HepG2 (cell line): ENCODE data around the gene IFI35. TPM values are rescaled to one million over a fixed set of nuclear protein-coding genes. Genes with fewer than 3 reads are reported as not detected.

ENCODE experiments used
- ARID5B ChIP-seq: IDR thresholded peaks from 2 replicates; pipeline ENCODE4 v1.4.0; 2020; ENCODE audit warnings: mild to moderate bottlenecking, missing genetic modification reagents
- ATM ChIP-seq: fragments of 450-650 bp; IDR thresholded peaks from 2 replicates; pipeline ENCODE4 v1.7.1; 2017; ENCODE audit warnings: mild to moderate bottlenecking, borderline replicate concordance
- CENPX ChIP-seq: sonication (generic); formaldehyde crosslinking; IDR thresholded peaks from 2 replicates; pipeline ENCODE4 v1.9.0; 2021; ENCODE audit warnings: mild to moderate bottlenecking, missing genetic modification reagents, moderate library complexity
- GTF3A ChIP-seq: sonication (generic); formaldehyde crosslinking; conservative IDR thresholded peaks from 2 replicates; pipeline ENCODE4 v1.4.0; 2020; ENCODE audit warnings: mild to moderate bottlenecking, missing genetic modification reagents
- KAT8 ChIP-seq: IDR thresholded peaks from 2 replicates; pipeline ENCODE4 v1.6.1; 2016; ENCODE audit warnings: missing genetic modification reagents, missing compliant biosample characterization
- MIXL1 ChIP-seq: IDR thresholded peaks from 2 replicates; pipeline ENCODE4 v1.6.1; 2016
- NFKB2 ChIP-seq: sonication (generic); formaldehyde crosslinking; IDR thresholded peaks from 2 replicates; pipeline ENCODE4 v1.4.0; 2020; ENCODE audit warnings: missing genetic modification reagents, borderline replicate concordance
- NRL ChIP-seq: sonication (generic); formaldehyde crosslinking; IDR thresholded peaks from 2 replicates; pipeline ENCODE4 v1.5.0; 2020; ENCODE audit warnings: missing genetic modification reagents, mild to moderate bottlenecking, moderate library complexity, borderline replicate concordance
- RARG ChIP-seq: sonication (generic); formaldehyde crosslinking; IDR thresholded peaks from 2 replicates; pipeline ENCODE4 v1.4.0; 2020; ENCODE audit warnings: low read depth, mild to moderate bottlenecking, missing genetic modification reagents
- RCOR2 ChIP-seq: IDR thresholded peaks from 2 replicates; pipeline ENCODE4 v1.6.1; 2016; ENCODE audit warnings: missing biosample characterization, missing genetic modification reagents
- RFXANK ChIP-seq: IDR thresholded peaks from 2 replicates; pipeline ENCODE4 v1.6.1; 2016
- SSRP1 ChIP-seq: IDR thresholded peaks from 2 replicates; pipeline ENCODE4 v1.6.1; 2016; ENCODE audit warnings: control low read depth
- TARDBP ChIP-seq: sonication (generic); formaldehyde crosslinking; IDR thresholded peaks from 2 replicates; pipeline ENCODE4 v1.8.0; 2022; ENCODE audit warnings: mild to moderate bottlenecking, missing genetic modification reagents
- TBL1XR1 ChIP-seq: fragments of 150-350 bp; IDR thresholded peaks from 2 replicates; pipeline ENCODE4 v1.6.1; 2014; ENCODE audit warnings: borderline replicate concordance, low read length; ENCODE audit not compliant: partially characterized antibody
- TRIM24 ChIP-seq: sonication (generic); formaldehyde crosslinking; IDR thresholded peaks from 2 replicates; pipeline ENCODE4 v1.8.0; 2022; ENCODE audit warnings: mild to moderate bottlenecking, missing genetic modification reagents
- ZBTB2 ChIP-seq: sonication (generic); formaldehyde crosslinking; IDR thresholded peaks from 2 replicates; pipeline ENCODE4 v1.8.0; 2022; ENCODE audit warnings: low read depth, missing genetic modification reagents
- ZFP62 ChIP-seq: sonication (generic); formaldehyde crosslinking; IDR thresholded peaks from 2 replicates; pipeline ENCODE4 v1.4.0; 2020; ENCODE audit warnings: missing genetic modification reagents
- ZNF564 ChIP-seq: sonication (generic); formaldehyde crosslinking; IDR thresholded peaks from 2 replicates; pipeline ENCODE4 v1.8.1; 2023; ENCODE audit warnings: mild to moderate bottlenecking, missing genetic modification reagents
- ZNF766 ChIP-seq: sonication (generic); formaldehyde crosslinking; IDR thresholded peaks from 2 replicates; pipeline ENCODE4 v1.5.0; 2020; ENCODE audit warnings: missing genetic modification reagents, borderline replicate concordance
- ZSCAN21 ChIP-seq: sonication (generic); formaldehyde crosslinking; IDR thresholded peaks from 2 replicates; pipeline ENCODE4 v1.8.0; 2022; ENCODE audit warnings: mild to moderate bottlenecking, missing genetic modification reagents, moderate library complexity, borderline replicate concordance
- ZSCAN22 ChIP-seq: sonication (generic); formaldehyde crosslinking; IDR thresholded peaks from 2 replicates; pipeline ENCODE4 v1.4.0; 2020; ENCODE audit warnings: mild to moderate bottlenecking, missing genetic modification reagents
- polyA plus RNA-seq, 8 experiments: library from polyadenylated mRNA; depleted of rRNA in 3 of 8; stranded (reverse) in 7 of 8; unstranded in 1 of 8; fragments of >200 nt; fragmentation: Illumina TruSeq in 4 of 8; extraction: Trizol in 4 of 8; gene quantifications; 2 replicates each; pipeline versions ENCODE4 v1.2.1 to v1.2.3, GENCODE V29; 2011 to 2016; ENCODE audit warnings: low read depth in 4 of 8, missing spikeins in 1 of 8, mixed read lengths in 1 of 8; ENCODE audit not compliant: insufficient read depth in 1 of 8
- total RNA-seq, 5 experiments: library from RNA; depleted of rRNA; stranded (reverse); fragments of >200 nt; fragmentation: Illumina TruSeq; extraction: Trizol; gene quantifications; 2 replicates each; pipeline ENCODE4 v1.2.3, GENCODE V29; 2016; ENCODE audit warnings: low read depth in 1 of 5
- TF ChIP-seq, protein P1 (sequence below): fragments of 450-650 bp; IDR thresholded peaks from 2 replicates; pipeline ENCODE4 v1.6.1; 2016
- TF ChIP-seq, protein P2 (sequence below): sonication (generic); formaldehyde crosslinking; IDR thresholded peaks from 2 replicates; pipeline ENCODE4 v1.5.1; 2020; ENCODE audit warnings: mild to moderate bottlenecking, missing genetic modification reagents, moderate library complexity

The IFI35 gene
- total and polyA plus RNA-seq, 2 of the 13 experiments (the other 11 are each of a cell fraction or from before 2014, with no cell fraction given) = 28.9 to 38.1 TPM

DNA sequence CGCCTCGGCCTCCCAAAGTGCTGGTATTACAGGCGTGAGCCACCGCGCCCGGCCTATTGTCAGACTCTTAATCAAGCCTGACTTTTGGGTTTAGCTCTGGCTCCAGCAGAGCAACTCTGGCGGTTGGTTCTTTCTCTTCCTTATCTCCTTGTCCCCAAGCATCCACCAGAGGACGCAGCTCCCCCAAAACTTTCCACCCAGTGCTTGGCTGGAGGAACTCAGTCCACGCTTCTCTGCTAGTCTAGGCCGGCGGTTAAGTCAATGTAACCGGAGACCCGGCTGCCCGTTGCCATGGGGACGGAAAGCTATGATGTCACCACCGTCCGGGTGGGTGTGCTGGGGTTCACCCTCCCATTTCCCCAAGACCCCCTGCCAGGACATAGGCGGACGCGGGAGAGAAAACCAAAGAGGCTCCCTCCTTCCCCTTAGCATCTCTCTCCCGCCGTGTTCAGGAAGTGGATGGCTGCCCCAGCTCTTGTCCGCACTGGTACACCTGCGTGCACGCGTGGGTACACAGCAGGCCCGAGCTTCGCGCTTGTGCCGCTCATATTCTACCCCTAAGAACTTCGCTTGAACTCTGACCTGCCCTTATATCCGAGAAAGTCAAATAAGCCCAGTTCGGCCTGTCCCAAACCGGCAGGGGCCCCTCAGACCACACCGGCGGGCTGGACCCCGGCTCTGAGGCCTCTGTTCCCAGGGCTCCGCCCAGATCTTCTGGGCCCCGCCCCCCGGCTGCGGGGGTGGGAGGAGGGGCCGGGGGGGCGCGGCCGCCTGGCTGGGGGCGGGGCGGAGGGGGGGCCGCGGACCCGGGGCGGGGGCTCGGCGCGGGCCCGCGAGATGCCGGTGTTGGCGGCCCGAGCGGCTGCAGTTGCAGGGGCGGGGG is 18.1 kb downstream of the IFI35 start, which contains the start of gene RND2 (continued):
- peak; percentile 100 for TF ChIP-seq ZSCAN21 (CRISPR knock-in tag)
- peak; percentile 84; the same call in 1 of the 2 replicates for TF ChIP-seq NRL
- TF ChIP-seq GTF3A (CRISPR knock-in tag) = no peak
- TF ChIP-seq MIXL1 (CRISPR knock-in tag) = peak; percentile 54; the same call in 1 of the 2 replicates
- peak; percentile 54; the same call in 1 of the 2 replicates for TF ChIP-seq ARID5B (CRISPR knock-in tag)
- peak; percentile 65; the same call in 1 of the 2 replicates for TF ChIP-seq NFKB2
- TF ChIP-seq RCOR2 (CRISPR knock-in tag) = no peak
- no peak for TF ChIP-seq ZBTB2 (CRISPR knock-in tag)
- no peak for TF ChIP-seq TRIM24 (CRISPR knock-in tag)
- no peak for TF ChIP-seq RFXANK (CRISPR knock-in tag)
- no peak; the same call in 1 of the 2 replicates for TF ChIP-seq ZNF766 (CRISPR knock-in tag)
- no peak for TF ChIP-seq ZNF564 (CRISPR knock-in tag)
- TF ChIP-seq, protein P1, sequence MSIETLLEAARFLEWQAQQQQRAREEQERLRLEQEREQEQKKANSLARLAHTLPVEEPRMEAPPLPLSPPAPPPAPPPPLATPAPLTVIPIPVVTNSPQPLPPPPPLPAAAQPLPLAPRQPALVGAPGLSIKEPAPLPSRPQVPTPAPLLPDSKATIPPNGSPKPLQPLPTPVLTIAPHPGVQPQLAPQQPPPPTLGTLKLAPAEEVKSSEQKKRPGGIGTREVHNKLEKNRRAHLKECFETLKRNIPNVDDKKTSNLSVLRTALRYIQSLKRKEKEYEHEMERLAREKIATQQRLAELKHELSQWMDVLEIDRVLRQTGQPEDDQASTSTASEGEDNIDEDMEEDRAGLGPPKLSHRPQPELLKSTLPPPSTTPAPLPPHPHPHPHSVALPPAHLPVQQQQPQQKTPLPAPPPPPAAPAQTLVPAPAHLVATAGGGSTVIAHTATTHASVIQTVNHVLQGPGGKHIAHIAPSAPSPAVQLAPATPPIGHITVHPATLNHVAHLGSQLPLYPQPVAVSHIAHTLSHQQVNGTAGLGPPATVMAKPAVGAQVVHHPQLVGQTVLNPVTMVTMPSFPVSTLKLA = peak; percentile 38; the same call in 1 of the 2 replicates
- TF ChIP-seq SSRP1 (CRISPR knock-in tag) = no peak
- TF ChIP-seq TARDBP = no peak
- no peak for TF ChIP-seq ATM
- TF ChIP-seq, protein P2, sequence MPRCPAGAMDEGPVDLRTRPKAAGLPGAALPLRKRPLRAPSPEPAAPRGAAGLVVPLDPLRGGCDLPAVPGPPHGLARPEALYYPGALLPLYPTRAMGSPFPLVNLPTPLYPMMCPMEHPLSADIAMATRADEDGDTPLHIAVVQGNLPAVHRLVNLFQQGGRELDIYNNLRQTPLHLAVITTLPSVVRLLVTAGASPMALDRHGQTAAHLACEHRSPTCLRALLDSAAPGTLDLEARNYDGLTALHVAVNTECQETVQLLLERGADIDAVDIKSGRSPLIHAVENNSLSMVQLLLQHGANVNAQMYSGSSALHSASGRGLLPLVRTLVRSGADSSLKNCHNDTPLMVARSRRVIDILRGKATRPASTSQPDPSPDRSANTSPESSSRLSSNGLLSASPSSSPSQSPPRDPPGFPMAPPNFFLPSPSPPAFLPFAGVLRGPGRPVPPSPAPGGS (CRISPR knock-in tag) = no peak; the same call in 1 of the 2 replicates
- no peak for TF ChIP-seq ZFP62 (CRISPR knock-in tag)
- peak; percentile 69 for TF ChIP-seq KAT8
- no peak for TF ChIP-seq TBL1XR1
- no peak for TF ChIP-seq CENPX (CRISPR knock-in tag)
- TF ChIP-seq ZSCAN22 (CRISPR knock-in tag) = no peak
- TF ChIP-seq RARG = no peak
